CD14-positive monocyte (primary cell): ENCODE results near the gene CDH12. TPM values are rescaled to one million over a fixed set of nuclear protein-coding genes. Genes with fewer than 3 reads are reported as not detected.

Experiments used
- DNase-seq, 3 donors: peaks; one replicate each; pipeline ENCODE4 v3.0.0-alpha.2; 2011 to 2022
- H2AFZ ChIP-seq: 2 replicates; pipeline ENCODE4 v1.6.0; 2012; ENCODE audit warnings: mild to moderate bottlenecking, low read depth, low read length, inconsistent platforms; ENCODE audit not compliant: insufficient read depth, poor library complexity, severe bottlenecking
- H3K27ac ChIP-seq, 2 donors: 1 replicate in 1 of 2; 2 replicates in 1 of 2; pipeline ENCODE4 v1.5.1; 2012 to 2013; ENCODE audit warnings: low read length in 2 of 2, control low read depth in 1 of 2, inconsistent platforms in 1 of 2, low read depth in 1 of 2, mild to moderate bottlenecking in 1 of 2
- H3K27me3 ChIP-seq, 2 donors: one replicate each; pipeline versions ENCODE4 v1.6.0 to v1.6.1; 2011 to 2013; ENCODE audit warnings: low read length in 2 of 2; ENCODE audit not compliant: control insufficient read depth in 2 of 2, insufficient read depth in 2 of 2
- H3K36me3 ChIP-seq, 2 donors: replicated peaks in 1 of 2; 1 replicate in 1 of 2; 2 replicates in 1 of 2; pipeline versions ENCODE4 v1.5.1 to v1.6.1; 2012 to 2013; ENCODE audit warnings: low read length in 2 of 2, control low read depth in 1 of 2, inconsistent platforms in 1 of 2, mild to moderate bottlenecking in 1 of 2; ENCODE audit not compliant: insufficient read depth in 2 of 2, control insufficient read depth in 1 of 2
- H3K4me1 ChIP-seq, 2 donors: 1 replicate in 1 of 2; 2 replicates in 1 of 2; pipeline versions ENCODE4 v1.5.1 to v1.6.1; 2012 to 2013; ENCODE audit warnings: low read length in 2 of 2, control low read depth in 1 of 2, inconsistent platforms in 1 of 2, mild to moderate bottlenecking in 1 of 2, moderate library complexity in 1 of 2; ENCODE audit not compliant: insufficient read depth in 2 of 2, control insufficient read depth in 1 of 2
- H3K4me2 ChIP-seq: replicated peaks from 2 replicates; pipeline ENCODE3; 2012; ENCODE audit warnings: low read length, moderate library complexity, mild to moderate bottlenecking; ENCODE audit not compliant: poor library complexity, severe bottlenecking; ENCODE audit errors: extremely low read depth
- H3K4me3 ChIP-seq, 3 experiments: fragments of 200-600 bp in 1 of 3; sonication (generic) in 1 of 3; replicated peaks in 1 of 3; 1 replicate in 2 of 3; 2 replicates in 1 of 3; pipeline ENCODE4 v1.5.1; 2011 to 2013; ENCODE audit warnings: low read length in 3 of 3, mild to moderate bottlenecking in 3 of 3, control low read depth in 2 of 3, low read depth in 2 of 3, inconsistent platforms in 1 of 3, moderate library complexity in 1 of 3
- H3K79me2 ChIP-seq: 2 replicates; pipeline ENCODE4 v1.6.0; 2012; ENCODE audit warnings: mild to moderate bottlenecking, control low read depth, inconsistent platforms, low read length, moderate library complexity; ENCODE audit not compliant: insufficient read depth
- H3K9ac ChIP-seq: 2 replicates; pipeline ENCODE4 v1.6.0; 2017; ENCODE audit warnings: low read length, mild to moderate bottlenecking; ENCODE audit not compliant: insufficient read depth, poor library complexity, severe bottlenecking
- H3K9me3 ChIP-seq, 2 donors: replicated peaks in 1 of 2; 1 replicate in 1 of 2; 2 replicates in 1 of 2; pipeline versions ENCODE4 v1.5.1 to v1.6.1; 2012 to 2013; ENCODE audit warnings: low read length in 2 of 2, control low read depth in 1 of 2; ENCODE audit not compliant: control insufficient read depth in 1 of 2, insufficient read depth in 1 of 2
- H4K20me1 ChIP-seq: 2 replicates; pipeline ENCODE4 v1.6.0; 2012; ENCODE audit warnings: mild to moderate bottlenecking, low read length, control low read depth, moderate library complexity; ENCODE audit not compliant: insufficient read depth
- H3K27ac Mint-ChIP-seq, 7 donors: one replicate each; pipeline ENCODE4 v1.8.0; 2020; ENCODE audit warnings: mild to moderate bottlenecking in 7 of 7, mixed read lengths in 7 of 7, moderate library complexity in 6 of 7, inconsistent platforms in 2 of 7
- H3K27me3 Mint-ChIP-seq, 3 donors: one replicate each; pipeline ENCODE4 v1.8.0; 2021 to 2022; ENCODE audit warnings: low read depth in 3 of 3, mild to moderate bottlenecking in 3 of 3, mixed read lengths in 3 of 3, moderate library complexity in 3 of 3, inconsistent platforms in 1 of 3
- H3K36me3 Mint-ChIP-seq, 2 donors: one replicate each; pipeline ENCODE4 v1.8.0; 2020; ENCODE audit warnings: mixed read lengths in 2 of 2, inconsistent platforms in 1 of 2, mild to moderate bottlenecking in 1 of 2
- H3K4me1 Mint-ChIP-seq: one replicate; pipeline ENCODE4 v1.8.0; 2020; ENCODE audit warnings: mild to moderate bottlenecking, mixed read lengths
- H3K4me3 Mint-ChIP-seq, 2 donors: one replicate each; pipeline ENCODE4 v1.8.0; 2020; ENCODE audit warnings: mild to moderate bottlenecking in 2 of 2, mixed read lengths in 2 of 2, moderate library complexity in 1 of 2
- H3K9me3 Mint-ChIP-seq, 7 donors: one replicate each; pipeline ENCODE4 v1.8.0; 2020 to 2022; ENCODE audit warnings: mixed read lengths in 7 of 7, mild to moderate bottlenecking in 6 of 7, moderate library complexity in 6 of 7, inconsistent platforms in 2 of 7
- WGBS: methylation state at CpG from one replicate; pipeline ENCODE4 v1.1.5; 2013; ENCODE audit warnings: missing lambda C conversion rate; ENCODE audit not compliant: insufficient coverage; 5-methylcytosine and 5-hydroxymethylcytosine counted together
- intact Hi-C, 2 donors: fragments of 100-400 bp; cut with micrococcal nuclease; formaldehyde crosslinking; loops; one replicate each; pipeline versions ENCODE4 v1.15.0 to v1.15.1; 2023
- polyA plus RNA-seq, 3 donors: library from polyadenylated mRNA; depleted of rRNA in 1 of 3; unstranded in 2 of 3; stranded (reverse) in 1 of 3; fragments of 300-500 nt in 2 of 3; fragments of >200 nt in 1 of 3; fragmentation: Illumina TruSeq in 2 of 3; gene quantifications; 1 replicate in 2 of 3; 2 replicates in 1 of 3; pipeline ENCODE4 v1.2.3, GENCODE V29; 2012 to 2021
- TF ChIP-seq, protein P1 (sequence below): fragments of 200-600 bp; IDR thresholded peaks from one replicate; pipeline ENCODE4 v1.8.0; 2022; ENCODE audit warnings: antibody characterized with exemption, mild to moderate bottlenecking

Gene CDH12
- polyA plus RNA-seq, 3 donors = not detected

DNA sequence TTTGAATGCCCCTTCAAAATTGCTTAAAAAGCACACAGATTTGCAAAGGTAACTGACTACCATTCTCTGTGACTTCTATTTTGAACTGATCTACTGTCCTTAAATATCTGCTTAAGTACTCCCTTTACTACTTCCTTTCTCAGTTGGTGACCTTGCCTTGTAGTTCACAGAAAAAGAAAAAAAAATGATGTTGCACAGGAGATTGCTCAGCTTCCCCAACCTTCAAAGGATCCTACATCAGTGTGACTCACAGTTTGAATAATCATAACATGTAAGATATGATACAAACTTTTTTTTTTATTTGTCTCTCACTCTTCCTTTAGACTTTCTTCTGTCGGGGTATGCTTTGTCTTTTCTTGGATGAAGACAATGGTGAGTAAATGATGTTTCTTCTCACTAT, 1029.6 kb downstream of the CDH12 start:
- Mint-ChIP-seq H3K36me3 (no peaks in the 10 kb centered on the region), H3K27ac (no peak overlapping the region), H3K4me1 (no peaks in the 10 kb centered on the region), H3K4me3 (no peak overlapping the region), H3K27me3 (peaks cover 0 to 3% (median 0%) of the 10 kb centered on the region in 3 donors), H3K9me3 (peaks cover 0 to 3% (median 1%) of the 10 kb centered on the region in 7 donors)
- Histone ChIP-seq H3K9ac (no peak overlapping the region), H3K4me2 (no peak overlapping the region), H3K27ac (no peak overlapping the region), H3K79me2 (no peaks in the 10 kb centered on the region), H3K27me3 (no peaks in the 10 kb centered on the region), H2AFZ (no peak overlapping the region), H4K20me1 (no peaks in the 10 kb centered on the region), H3K9me3 (no peaks in the 10 kb centered on the region), H3K4me1 (no peaks in the 10 kb centered on the region), H3K36me3 (no peaks in the 10 kb centered on the region), H3K4me3 (no peak overlapping the region)
- intact Hi-C loops = no loop called here
- TF ChIP-seq, protein P1, sequence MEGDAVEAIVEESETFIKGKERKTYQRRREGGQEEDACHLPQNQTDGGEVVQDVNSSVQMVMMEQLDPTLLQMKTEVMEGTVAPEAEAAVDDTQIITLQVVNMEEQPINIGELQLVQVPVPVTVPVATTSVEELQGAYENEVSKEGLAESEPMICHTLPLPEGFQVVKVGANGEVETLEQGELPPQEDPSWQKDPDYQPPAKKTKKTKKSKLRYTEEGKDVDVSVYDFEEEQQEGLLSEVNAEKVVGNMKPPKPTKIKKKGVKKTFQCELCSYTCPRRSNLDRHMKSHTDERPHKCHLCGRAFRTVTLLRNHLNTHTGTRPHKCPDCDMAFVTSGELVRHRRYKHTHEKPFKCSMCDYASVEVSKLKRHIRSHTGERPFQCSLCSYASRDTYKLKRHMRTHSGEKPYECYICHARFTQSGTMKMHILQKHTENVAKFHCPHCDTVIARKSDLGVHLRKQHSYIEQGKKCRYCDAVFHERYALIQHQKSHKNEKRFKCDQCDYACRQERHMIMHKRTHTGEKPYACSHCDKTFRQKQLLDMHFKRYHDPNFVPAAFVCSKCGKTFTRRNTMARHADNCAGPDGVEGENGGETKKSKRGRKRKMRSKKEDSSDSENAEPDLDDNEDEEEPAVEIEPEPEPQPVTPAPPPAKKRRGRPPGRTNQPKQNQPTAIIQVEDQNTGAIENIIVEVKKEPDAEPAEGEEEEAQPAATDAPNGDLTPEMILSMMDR = no peak
- WGBS = no CpG with 5 or more reads among the region's 1 CpG
- DNase-seq = no peak

DNA sequence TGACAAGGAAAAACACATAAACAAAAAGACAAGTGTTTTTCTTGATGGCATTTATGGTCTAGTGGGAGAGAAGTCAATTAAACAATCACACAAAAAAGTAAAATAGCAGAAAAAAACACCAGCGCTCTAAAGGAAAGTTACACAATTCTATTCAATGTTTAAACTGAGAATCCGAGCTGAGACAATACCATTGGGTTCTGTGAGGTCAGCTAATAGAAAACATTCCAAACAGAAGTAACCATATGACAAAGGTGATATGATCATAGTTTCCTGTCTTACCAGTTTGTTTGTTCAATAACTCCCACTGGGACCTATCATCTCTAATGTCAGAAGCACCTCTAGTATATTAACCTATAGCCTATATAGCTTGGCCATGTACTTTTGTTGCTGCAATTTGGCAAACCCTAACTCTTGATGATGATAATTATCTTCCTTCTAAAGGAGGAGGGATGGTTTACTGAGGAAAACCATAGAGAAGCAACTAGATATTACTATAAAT, 1030.0 kb downstream of the CDH12 start:
- H3K36me3 ChIP-seq = no peaks in the 10 kb centered on the region
- DNase-seq = no peak
- intact Hi-C loops = no loop called here
- no peak overlapping the region for H3K4me3 ChIP-seq
- H3K4me2 ChIP-seq = no peak overlapping the region
- WGBS = no CpG with 5 or more reads among the region's 2 CpGs
- H3K27ac Mint-ChIP-seq = no peak overlapping the region
- H3K27ac ChIP-seq = no peak overlapping the region
- H3K27me3 ChIP-seq = no peaks in the 10 kb centered on the region
- H3K79me2 ChIP-seq = no peaks in the 10 kb centered on the region
- no peaks in the 10 kb centered on the region for H3K4me1 Mint-ChIP-seq
- peaks cover 0 to 3% (median 0%) of the 10 kb centered on the region in 3 donors for H3K27me3 Mint-ChIP-seq
- H4K20me1 ChIP-seq = no peaks in the 10 kb centered on the region
- H3K36me3 Mint-ChIP-seq = no peaks in the 10 kb centered on the region
- H3K9me3 ChIP-seq = no peaks in the 10 kb centered on the region
- H2AFZ ChIP-seq = no peak overlapping the region
- no peak overlapping the region for H3K4me3 Mint-ChIP-seq
- H3K9me3 Mint-ChIP-seq = peaks cover 0 to 3% (median 1%) of the 10 kb centered on the region in 7 donors
- TF ChIP-seq, protein P1 = no peak
- no peak overlapping the region for H3K9ac ChIP-seq
- H3K4me1 ChIP-seq = no peaks in the 10 kb centered on the region
